ENCODE measurements around the gene TMEM245.

GRCh38 chr9:109143881-109144562 is 24.3 kb upstream of the TMEM245 start:
- no peak for TF ChIP-seq POLR2A (IDR thresholded peaks at IDR 0.05)
- TF ChIP-seq CTCF (IDR thresholded peaks at IDR 0.05): no peak

All from sigmoid colon (tissue), 3 donors.